EH (cell line): ENCODE measurements around the gene TMEM30B.

Experiments used
- DNase-seq: peaks from one replicate; pipeline ENCODE4 v3.0.0-alpha.2; 2015; ENCODE audit warnings: low read depth

The TMEM30B gene

GRCh38 chr14:61233436-61233956 lies 47.6 kb downstream of the TMEM30B start:
- DNase-seq, result no peak

GRCh38 chr14:61231810-61232209 lies 49.3 kb downstream of the TMEM30B start:
- no peak for DNase-seq

- no peak for DNase-seq
These were observed 51.2 kb downstream of the TMEM30B start for GRCh38 chr14:61229981-61230380.

- DNase-seq, result no peak
These were observed 51.7 kb downstream of the TMEM30B start for GRCh38 chr14:61229475-61229888.

- DNase-seq, result no peak
These were observed 53.1 kb downstream of the TMEM30B start for GRCh38 chr14:61227884-61228591.
